ENCODE data around the gene TRIO.

- TF ChIP-seq CTCF (IDR thresholded peaks at IDR 0.05; ENCODE audit: low read length) (no peak), EZH2 (optimal IDR thresholded peaks at IDR 0.05; ENCODE audit: low read depth, low read length) (no peak), EZH2phosphoT487 (IDR thresholded peaks at IDR 0.05; ENCODE audit: low read length) (no peak)
Observed at GRCh38 chr5:14357851-14358250, 214.7 kb downstream of the TRIO start.
